Activated CD8-positive, alpha-beta T cell treated with anti-CD3 and anti-CD28 coated beads for 36 hours (primary cell): ENCODE results near the gene MAGEA10. TPM values are rescaled to one million over a fixed set of nuclear protein-coding genes. Genes with fewer than 3 reads are reported as not detected.
"Not testable (repeated sequence)": the region's sequence is repeated elsewhere in the genome, so short reads cannot be mapped to it uniquely, and the experiment has no call there.

Experiments
- ATAC-seq: fragments of 200-7000 bp; cut with Tn5 transposase; one replicate; pipeline ENCODE4 v1.10.0; 2021; ENCODE audit warnings: mild to moderate bottlenecking, moderate library complexity
- CTCF ChIA-PET: fragments of 350-600 bp; sonication (Branson Sonifier 250); formaldehyde crosslinking; loops from one replicate; lab custom pipeline; 2021; ENCODE audit warnings: antibody characterized with exemption; lab: Charles Lee
- POLR2A ChIA-PET: fragments of 350-600 bp; sonication (Branson Sonifier 250); formaldehyde crosslinking; loops from one replicate; lab custom pipeline; 2021; ENCODE audit warnings: antibody characterized with exemption; lab: Charles Lee
- DNase-seq: peaks from one replicate; pipeline ENCODE4 v3.0.0-alpha.2; 2020
- H3K27ac Mint-ChIP-seq: one replicate; pipeline ENCODE4 v1.8.0; 2021; ENCODE audit warnings: mild to moderate bottlenecking, mixed read lengths
- H3K27me3 Mint-ChIP-seq: one replicate; pipeline ENCODE4 v1.8.0; 2021; ENCODE audit warnings: mixed read lengths
- H3K36me3 Mint-ChIP-seq: one replicate; pipeline ENCODE4 v1.8.0; 2021; ENCODE audit warnings: low read depth, mixed read lengths
- H3K4me1 Mint-ChIP-seq: one replicate; pipeline ENCODE4 v1.8.0; 2021; ENCODE audit warnings: low read depth, mixed read lengths
- H3K4me3 Mint-ChIP-seq: one replicate; pipeline ENCODE4 v1.8.0; 2021; ENCODE audit warnings: mild to moderate bottlenecking, moderate library complexity, mixed read lengths
- H3K9me3 Mint-ChIP-seq: one replicate; pipeline ENCODE4 v1.8.0; 2021; ENCODE audit warnings: mixed read lengths
- intact Hi-C: fragments of 100-400 bp; cut with micrococcal nuclease; formaldehyde crosslinking; loops from one replicate; pipeline ENCODE4 v1.10.0; 2022
- total RNA-seq, 2 experiments: library from RNA; stranded (reverse); gene quantifications; one replicate each; pipeline ENCODE4 v1.2.3, GENCODE V29; 2021
- TF ChIP-seq, protein P1 (sequence below): fragments of 200-600 bp; IDR thresholded peaks from one replicate; pipeline ENCODE4 v1.8.0; 2022; ENCODE audit warnings: antibody characterized with exemption, mild to moderate bottlenecking

MAGEA10 gene
- total RNA-seq, 2 experiments from 2014 or later = not detected

DNA sequence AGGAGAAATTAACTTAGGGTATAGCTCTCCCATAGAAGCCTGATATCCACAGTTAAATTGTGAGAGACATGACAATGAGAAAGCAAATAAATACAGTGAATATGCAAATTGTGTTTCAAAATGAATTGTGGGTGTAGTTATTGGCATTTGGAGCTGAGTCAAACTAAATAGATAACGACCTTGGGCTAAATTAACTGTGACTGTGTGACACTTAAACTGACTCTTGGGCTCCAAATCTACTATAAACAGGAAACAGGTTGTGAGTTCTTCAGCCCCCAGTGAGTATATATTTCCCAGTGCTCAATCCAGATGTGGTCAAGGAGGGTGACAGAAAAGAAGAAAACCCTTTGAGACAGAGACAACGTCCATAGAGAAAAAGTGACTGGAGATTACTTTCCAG is 11.3 kb upstream of the MAGEA10 start:
- ATAC-seq (no peak), DNase-seq (no peak)
- Mint-ChIP-seq H3K4me1 (no peaks in the 10 kb centered on the region), H3K27ac (no peak overlapping the region), H3K36me3 (no peaks in the 10 kb centered on the region), H3K9me3 (no peaks in the 10 kb centered on the region), H3K4me3 (no peak overlapping the region), H3K27me3 (no peaks in the 10 kb centered on the region)
- TF ChIP-seq, protein P1, sequence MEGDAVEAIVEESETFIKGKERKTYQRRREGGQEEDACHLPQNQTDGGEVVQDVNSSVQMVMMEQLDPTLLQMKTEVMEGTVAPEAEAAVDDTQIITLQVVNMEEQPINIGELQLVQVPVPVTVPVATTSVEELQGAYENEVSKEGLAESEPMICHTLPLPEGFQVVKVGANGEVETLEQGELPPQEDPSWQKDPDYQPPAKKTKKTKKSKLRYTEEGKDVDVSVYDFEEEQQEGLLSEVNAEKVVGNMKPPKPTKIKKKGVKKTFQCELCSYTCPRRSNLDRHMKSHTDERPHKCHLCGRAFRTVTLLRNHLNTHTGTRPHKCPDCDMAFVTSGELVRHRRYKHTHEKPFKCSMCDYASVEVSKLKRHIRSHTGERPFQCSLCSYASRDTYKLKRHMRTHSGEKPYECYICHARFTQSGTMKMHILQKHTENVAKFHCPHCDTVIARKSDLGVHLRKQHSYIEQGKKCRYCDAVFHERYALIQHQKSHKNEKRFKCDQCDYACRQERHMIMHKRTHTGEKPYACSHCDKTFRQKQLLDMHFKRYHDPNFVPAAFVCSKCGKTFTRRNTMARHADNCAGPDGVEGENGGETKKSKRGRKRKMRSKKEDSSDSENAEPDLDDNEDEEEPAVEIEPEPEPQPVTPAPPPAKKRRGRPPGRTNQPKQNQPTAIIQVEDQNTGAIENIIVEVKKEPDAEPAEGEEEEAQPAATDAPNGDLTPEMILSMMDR = no peak
- intact Hi-C loops = no loop called here
- ChIA-PET POLR2A (no interaction called here), CTCF (no interaction called here)

GRCh38 chrX:152139589-152139988 is 1.2 kb upstream of the MAGEA10 start:
- intact Hi-C loops = no loop called here
- ChIA-PET POLR2A (no interaction called here), CTCF (no interaction called here)
- Mint-ChIP-seq H3K4me3 (no peak overlapping the region), H3K4me1 (no peaks in the 10 kb centered on the region), H3K27ac (no peak overlapping the region), H3K9me3 (no peaks in the 10 kb centered on the region), H3K27me3 (no peaks in the 10 kb centered on the region), H3K36me3 (no peaks in the 10 kb centered on the region)
- TF ChIP-seq, protein P1 = no peak
- ATAC-seq = no peak
- no peak for DNase-seq

DNA sequence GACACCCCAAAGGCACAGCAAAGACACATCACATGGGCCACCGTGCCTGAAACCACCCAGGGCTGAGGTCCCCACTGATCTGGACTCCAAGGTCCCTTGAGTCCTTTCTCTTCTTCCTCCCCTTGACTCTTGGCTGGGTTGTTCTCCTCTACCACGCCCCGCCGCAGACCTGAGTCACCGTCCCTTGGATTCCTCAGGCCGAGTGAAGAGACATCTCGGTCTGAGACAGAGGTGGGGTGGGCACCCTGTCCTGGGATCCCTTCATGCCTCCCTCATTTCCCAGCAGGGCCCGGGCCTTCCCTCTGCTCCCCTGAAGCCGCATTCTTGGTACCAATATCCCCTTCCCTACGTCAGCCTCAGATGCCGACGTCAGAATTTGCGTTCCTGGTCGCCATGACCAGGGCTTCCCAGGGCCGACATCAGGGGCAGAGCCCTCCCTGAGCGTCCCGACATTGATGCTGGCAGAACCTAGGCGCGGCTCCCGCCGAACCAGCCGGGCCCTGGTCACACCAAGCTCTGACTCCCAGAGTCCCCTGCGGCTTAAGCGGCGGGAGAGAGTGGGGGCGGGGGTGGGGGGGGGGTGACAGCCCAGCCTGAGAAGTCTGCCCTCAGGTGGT is 498 bp downstream of the MAGEA10 start:
- no peaks in the 10 kb centered on the region for H3K27me3 Mint-ChIP-seq
- no peak overlapping the region for H3K4me3 Mint-ChIP-seq
- H3K9me3 Mint-ChIP-seq = no peaks in the 10 kb centered on the region
- no peaks in the 10 kb centered on the region for H3K4me1 Mint-ChIP-seq
- ATAC-seq = no peak
- TF ChIP-seq, protein P1 = no peak
- POLR2A ChIA-PET = no interaction called here
- CTCF ChIA-PET = no interaction called here
- H3K27ac Mint-ChIP-seq = no peak overlapping the region
- H3K36me3 Mint-ChIP-seq = no peaks in the 10 kb centered on the region
- intact Hi-C loops = no loop called here
- DNase-seq = no peak

GRCh38 chrX:152136312-152136711 is 2.1 kb downstream of the MAGEA10 start:
- Mint-ChIP-seq H3K4me1 (no peaks in the 10 kb centered on the region), H3K9me3 (no peaks in the 10 kb centered on the region), H3K27ac (no peak overlapping the region), H3K27me3 (no peaks in the 10 kb centered on the region), H3K4me3 (no peak overlapping the region), H3K36me3 (no peaks in the 10 kb centered on the region)
- intact Hi-C loops = no loop called here
- ChIA-PET POLR2A (no interaction called here), CTCF (no interaction called here)
- TF ChIP-seq, protein P1 = no peak
- no peak for ATAC-seq
- no peak for DNase-seq

GRCh38 chrX:152131525-152131924 is 6.9 kb downstream of the MAGEA10 start:
- H3K9me3 Mint-ChIP-seq = no peaks in the 10 kb centered on the region
- TF ChIP-seq, protein P1 = no peak
- POLR2A ChIA-PET = no interaction called here
- no peak overlapping the region for H3K4me3 Mint-ChIP-seq
- H3K27me3 Mint-ChIP-seq = peaks cover 1% of the 10 kb centered on the region
- no peak for DNase-seq
- no peaks in the 10 kb centered on the region for H3K36me3 Mint-ChIP-seq
- CTCF ChIA-PET = no interaction called here
- intact Hi-C loops = no loop called here
- H3K27ac Mint-ChIP-seq = no peak overlapping the region
- ATAC-seq = no peak
- H3K4me1 Mint-ChIP-seq = no peaks in the 10 kb centered on the region

GRCh38 chrX:152129069-152129844 is 9.1 kb downstream of the MAGEA10 start:
- H3K27ac Mint-ChIP-seq, H3K4me3 Mint-ChIP-seq, intact Hi-C loops, H3K4me1 Mint-ChIP-seq, POLR2A ChIA-PET, H3K9me3 Mint-ChIP-seq, ATAC-seq, CTCF ChIA-PET, DNase-seq, H3K36me3 Mint-ChIP-seq, H3K27me3 Mint-ChIP-seq: not testable (repeated sequence)
